HG02571 (cell line): ENCODE results near the gene DLG1.
A peak's percentile ranks its signal among the peaks of the same experiment; 100 is the strongest.
"Not testable (repeated sequence)": the region's sequence is repeated elsewhere in the genome, so short reads cannot be mapped to it uniquely, and the experiment has no call there.

Experiments
- ATAC-seq: cut with Tn5 transposase; IDR thresholded peaks from one replicate; pipeline ENCODE4 v1.9.1; 2021; ENCODE audit warnings: mild to moderate bottlenecking, moderate library complexity; ENCODE audit not compliant: unreplicated experiment

Gene DLG1

GRCh38 chr3:197122394-197122793, 176.0 kb downstream of the DLG1 start:
- no peak for ATAC-seq

GRCh38 chr3:197117114-197117513, 181.3 kb downstream of the DLG1 start:
- ATAC-seq: no peak

- no peak for ATAC-seq
Measured at GRCh38 chr3:197114007-197114406, 184.4 kb downstream of the DLG1 start.

- ATAC-seq: no peak
Measured at GRCh38 chr3:197111685-197112084, 186.7 kb downstream of the DLG1 start.

GRCh38 chr3:197105786-197106185, 192.6 kb downstream of the DLG1 start:
- ATAC-seq: no peak

- no peak for ATAC-seq
Measured at GRCh38 chr3:197104738-197105137, 193.7 kb downstream of the DLG1 start.

- ATAC-seq: no peak
Measured at GRCh38 chr3:197103766-197104165, 194.6 kb downstream of the DLG1 start.

GRCh38 chr3:197093871-197094270, 204.5 kb downstream of the DLG1 start:
- ATAC-seq: no peak

GRCh38 chr3:197088370-197088769, 210.0 kb downstream of the DLG1 start:
- no peak for ATAC-seq

GRCh38 chr3:197085137-197085536, 213.3 kb downstream of the DLG1 start:
- ATAC-seq: no peak

GRCh38 chr3:197083486-197083885, 214.9 kb downstream of the DLG1 start:
- ATAC-seq: no peak

- ATAC-seq: no peak
Measured at GRCh38 chr3:197082871-197083270, 215.5 kb downstream of the DLG1 start.

GRCh38 chr3:197080344-197080743, 218.1 kb downstream of the DLG1 start:
- ATAC-seq: no peak

GRCh38 chr3:197076415-197076814, 222.0 kb downstream of the DLG1 start:
- ATAC-seq: no peak

- no peak for ATAC-seq
Measured at GRCh38 chr3:197068077-197068476, 230.3 kb downstream of the DLG1 start.

GRCh38 chr3:197064771-197065170, 233.6 kb downstream of the DLG1 start:
- no peak for ATAC-seq

GRCh38 chr3:197062446-197062845, 236.0 kb downstream of the DLG1 start:
- no peak for ATAC-seq

GRCh38 chr3:197051637-197052036, 246.8 kb downstream of the DLG1 start:
- ATAC-seq: not testable (repeated sequence)

GRCh38 chr3:197050511-197050910, 247.9 kb downstream of the DLG1 start:
- peak; percentile 55 for ATAC-seq

- no peak for ATAC-seq
Measured at GRCh38 chr3:197042539-197042938, 255.9 kb downstream of the DLG1 start.

- ATAC-seq: no peak
Measured at GRCh38 chr3:197041875-197042488, 256.4 kb downstream of the DLG1 start.

- no peak for ATAC-seq
Measured at GRCh38 chr3:197040658-197041057, 257.8 kb downstream of the DLG1 start.
